Astrocyte (in vitro differentiated cells and primary cell): ENCODE measurements around the gene DEFB132. TPM values are rescaled to one million over a fixed set of nuclear protein-coding genes. Genes with fewer than 3 reads are reported as not detected.

Experiments used
- DNase-seq: peaks from one replicate; pipeline ENCODE4 v3.0.0-alpha.2; 2010; ENCODE audit warnings: low read depth
- FAIRE-seq: peaks from 2 replicates; lab custom pipeline; 2011; peaks lifted over from hg19 to GRCh38; lab: Jason Lieb, UNC
- H2AFZ ChIP-seq: 2 replicates; pipeline ENCODE4 v1.6.0; 2012; ENCODE audit warnings: low read depth, low read length, inconsistent platforms
- H3K27ac ChIP-seq: 2 replicates; pipeline ENCODE4 v1.5.1; 2011; ENCODE audit warnings: low read depth, low read length, inconsistent platforms
- H3K27me3 ChIP-seq: 2 replicates; pipeline ENCODE4 v1.6.0; 2011; ENCODE audit warnings: low read length, inconsistent platforms; ENCODE audit not compliant: insufficient read depth
- H3K36me3 ChIP-seq: 2 replicates; pipeline ENCODE4 v1.5.1; 2011; ENCODE audit warnings: low read length, inconsistent platforms; ENCODE audit not compliant: insufficient read depth
- H3K4me1 ChIP-seq: 2 replicates; pipeline ENCODE4 v1.5.1; 2011; ENCODE audit warnings: low read length, inconsistent platforms; ENCODE audit not compliant: insufficient read depth
- H3K4me2 ChIP-seq: 2 replicates; pipeline ENCODE4 v1.6.0; 2012; ENCODE audit warnings: low read length, inconsistent platforms
- H3K4me3 ChIP-seq: 2 replicates; pipeline ENCODE4 v1.5.1; 2011; ENCODE audit warnings: low read depth, mild to moderate bottlenecking, low read length, inconsistent platforms; ENCODE audit not compliant: insufficient read depth
- H3K79me2 ChIP-seq: 2 replicates; pipeline ENCODE4 v1.6.0; 2012; ENCODE audit warnings: mild to moderate bottlenecking, low read length, inconsistent platforms; ENCODE audit not compliant: insufficient read depth
- H3K9ac ChIP-seq: 2 replicates; pipeline ENCODE4 v1.6.0; 2012; ENCODE audit warnings: mild to moderate bottlenecking, low read length, inconsistent platforms
- H3K9me3 ChIP-seq: 2 replicates; pipeline ENCODE4 v1.5.1; 2012; ENCODE audit warnings: low read depth, mild to moderate bottlenecking, low read length, inconsistent platforms; ENCODE audit not compliant: insufficient read depth
- H4K20me1 ChIP-seq: 2 replicates; pipeline ENCODE4 v1.6.0; 2012; ENCODE audit warnings: low read length, inconsistent platforms; ENCODE audit not compliant: insufficient read depth
- H3K27ac Mint-ChIP-seq: one replicate; pipeline ENCODE4 v1.8.0; 2021; ENCODE audit warnings: mild to moderate bottlenecking, mixed read lengths; ENCODE audit not compliant: unreplicated experiment
- H3K27me3 Mint-ChIP-seq: one replicate; pipeline ENCODE4 v1.8.0; 2021; ENCODE audit warnings: low read depth, mixed read lengths; ENCODE audit not compliant: unreplicated experiment
- H3K36me3 Mint-ChIP-seq: one replicate; pipeline ENCODE4 v1.8.0; 2021; ENCODE audit warnings: low read depth, mixed read lengths; ENCODE audit not compliant: unreplicated experiment
- H3K4me1 Mint-ChIP-seq: one replicate; pipeline ENCODE4 v1.8.0; 2021; ENCODE audit warnings: low read depth, mixed read lengths; ENCODE audit not compliant: unreplicated experiment
- H3K4me3 Mint-ChIP-seq: one replicate; pipeline ENCODE4 v1.8.0; 2021; ENCODE audit warnings: mild to moderate bottlenecking, moderate library complexity, mixed read lengths; ENCODE audit not compliant: unreplicated experiment
- H3K9me3 Mint-ChIP-seq: one replicate; pipeline ENCODE4 v1.8.0; 2021; ENCODE audit warnings: mild to moderate bottlenecking, mixed read lengths; ENCODE audit not compliant: unreplicated experiment
- CTCF ChIP-seq: IDR thresholded peaks from 2 replicates; pipeline ENCODE4 v1.5.1; 2011; ENCODE audit warnings: low read depth, mild to moderate bottlenecking, inconsistent platforms, low read length, moderate library complexity; ENCODE audit not compliant: insufficient read depth
- EZH2 ChIP-seq: IDR thresholded peaks from 2 replicates; pipeline ENCODE4 v1.6.1; 2012; ENCODE audit warnings: mild to moderate bottlenecking, low read length, inconsistent platforms; ENCODE audit not compliant: insufficient read depth
- total RNA-seq: library from RNA; stranded (reverse); gene quantifications from 2 replicates; pipeline ENCODE4 v1.2.1, GENCODE V29; 2021

Gene DEFB132
- total RNA-seq, 1 donor from 2014 or later, result not detected

- H3K4me3 Mint-ChIP-seq, result no peak overlapping the region
These were observed 16.4 kb downstream of the DEFB132 start for GRCh38 chr20:273884-274283.

GRCh38 chr20:275791-276190 is 18.3 kb downstream of the DEFB132 start:
- no peak overlapping the region for H3K9ac ChIP-seq
- TF ChIP-seq EZH2 (no peak), CTCF (no peak)
- H3K4me3 ChIP-seq, result no peak overlapping the region
- no peak for FAIRE-seq
- H3K36me3 ChIP-seq, result no peaks in the 10 kb centered on the region
- Mint-ChIP-seq H3K4me3 (no peak overlapping the region), H3K9me3 (peaks cover 5% of the 10 kb centered on the region), H3K27me3 (peaks cover 2% of the 10 kb centered on the region), H3K4me1 (no peaks in the 10 kb centered on the region), H3K27ac (no peak overlapping the region), H3K36me3 (peaks cover 35% of the 10 kb centered on the region)
- no peaks in the 10 kb centered on the region for H3K4me1 ChIP-seq
- no peaks in the 10 kb centered on the region for H4K20me1 ChIP-seq
- H3K4me2 ChIP-seq, result no peak overlapping the region
- no peaks in the 10 kb centered on the region for H3K27me3 ChIP-seq
- H3K79me2 ChIP-seq, result no peaks in the 10 kb centered on the region
- H3K9me3 ChIP-seq, result no peaks in the 10 kb centered on the region
- H3K27ac ChIP-seq, result no peak overlapping the region
- DNase-seq, result no peak
- H2AFZ ChIP-seq, result no peak overlapping the region

More at GRCh38 chr20:273884-274283, 16.4 kb downstream of the DEFB132 start:
- Histone ChIP-seq H3K4me3 (no peak overlapping the region), H3K4me2 (no peak overlapping the region), H3K9me3 (no peaks in the 10 kb centered on the region), H2AFZ (no peak overlapping the region), H3K79me2 (no peaks in the 10 kb centered on the region), H3K4me1 (no peaks in the 10 kb centered on the region), H3K27me3 (no peaks in the 10 kb centered on the region), H3K27ac (no peak overlapping the region), H3K9ac (no peak overlapping the region), H3K36me3 (no peaks in the 10 kb centered on the region), H4K20me1 (no peaks in the 10 kb centered on the region)
- Mint-ChIP-seq H3K27me3 (peaks cover 4% of the 10 kb centered on the region), H3K4me1 (no peaks in the 10 kb centered on the region), H3K9me3 (peaks cover 5% of the 10 kb centered on the region), H3K27ac (no peak overlapping the region), H3K36me3 (peaks cover 38% of the 10 kb centered on the region)
- DNase-seq (no peak), FAIRE-seq (no peak)
- TF ChIP-seq CTCF, result no peak
- no peak for TF ChIP-seq EZH2

- no peak overlapping the region for H3K4me2 ChIP-seq
- H3K9me3 Mint-ChIP-seq, result peaks cover 5% of the 10 kb centered on the region
- H3K9me3 ChIP-seq, result no peaks in the 10 kb centered on the region
- no peak overlapping the region for H3K27ac Mint-ChIP-seq
- H3K27me3 ChIP-seq, result no peaks in the 10 kb centered on the region
- no peak for DNase-seq
- no peaks in the 10 kb centered on the region for H3K4me1 ChIP-seq
- H3K36me3 ChIP-seq, result no peaks in the 10 kb centered on the region
- no peak overlapping the region for H3K4me3 Mint-ChIP-seq
- H3K4me1 Mint-ChIP-seq, result no peaks in the 10 kb centered on the region
- no peak overlapping the region for H3K27ac ChIP-seq
- H3K27me3 Mint-ChIP-seq, result peaks cover 2% of the 10 kb centered on the region
- no peaks in the 10 kb centered on the region for H4K20me1 ChIP-seq
- TF ChIP-seq EZH2, result no peak
- TF ChIP-seq CTCF, result no peak
- H3K79me2 ChIP-seq, result no peaks in the 10 kb centered on the region
- no peak for FAIRE-seq
- H3K9ac ChIP-seq, result no peak overlapping the region
- H2AFZ ChIP-seq, result no peak overlapping the region
- peaks cover 35% of the 10 kb centered on the region for H3K36me3 Mint-ChIP-seq
- H3K4me3 ChIP-seq, result no peak overlapping the region
These were observed 19.3 kb downstream of the DEFB132 start for GRCh38 chr20:276620-277495.
